ENCODE data around the gene AQR.
A peak's percentile ranks its signal among the peaks of the same experiment; 100 is the strongest.
"Not testable (repeated sequence)": the region's sequence is repeated elsewhere in the genome, so short reads cannot be mapped to it uniquely, and the experiment has no call there.

The AQR gene

GRCh38 chr15:34865531-34865930, 104.0 kb downstream of the AQR start:
- no peak for DNase-seq

- no peak for DNase-seq
These were observed 108.3 kb downstream of the AQR start for GRCh38 chr15:34861214-34861613.

GRCh38 chr15:34855893-34856292, 113.6 kb downstream of the AQR start:
- no peak for DNase-seq

- no peak for DNase-seq
These were observed 114.1 kb downstream of the AQR start for GRCh38 chr15:34855413-34855812.

GRCh38 chr15:34854232-34854631, 115.3 kb downstream of the AQR start:
- DNase-seq = no peak

GRCh38 chr15:34853001-34853758, 116.4 kb downstream of the AQR start:
- no peak for DNase-seq

- no peak for DNase-seq
These were observed 117.8 kb downstream of the AQR start for GRCh38 chr15:34851751-34852150.

- no peak for DNase-seq
These were observed 118.5 kb downstream of the AQR start for GRCh38 chr15:34851007-34851406.

- DNase-seq = no peak
These were observed 119.4 kb downstream of the AQR start for GRCh38 chr15:34850121-34850520.

GRCh38 chr15:34849364-34849959, 120.1 kb downstream of the AQR start:
- no peak for DNase-seq

- no peak for DNase-seq
These were observed 121.9 kb downstream of the AQR start for GRCh38 chr15:34847598-34847997.

GRCh38 chr15:34841262-34841725, 128.2 kb downstream of the AQR start:
- DNase-seq = no peak

GRCh38 chr15:34838282-34838681, 131.3 kb downstream of the AQR start:
- DNase-seq = no peak

GRCh38 chr15:34837246-34838016, 132.1 kb downstream of the AQR start:
- no peak for DNase-seq

- no peak for DNase-seq
These were observed 141.2 kb downstream of the AQR start for GRCh38 chr15:34828145-34828911.

- DNase-seq = peak; percentile 5
These were observed 147.7 kb downstream of the AQR start for GRCh38 chr15:34821831-34822230.

- no peak for DNase-seq
These were observed 149.4 kb downstream of the AQR start for GRCh38 chr15:34820110-34820509.

GRCh38 chr15:34818526-34818925, 151.0 kb downstream of the AQR start:
- no peak for DNase-seq

- no peak for DNase-seq
These were observed 153.7 kb downstream of the AQR start for GRCh38 chr15:34815836-34816235.

- no peak for DNase-seq
These were observed 155.9 kb downstream of the AQR start for GRCh38 chr15:34813446-34814190.

- DNase-seq = not testable (repeated sequence)
These were observed 156.6 kb downstream of the AQR start for GRCh38 chr15:34812868-34813365.

- no peak for DNase-seq
These were observed 157.2 kb downstream of the AQR start for GRCh38 chr15:34812369-34812768.

Measured in DMS 273 treated with DMSO at 0.1 percent for 48 hours (cell line).